Measurements from ENCODE around the gene TEKT3. TPM values are rescaled to one million over a fixed set of nuclear protein-coding genes. Genes with fewer than 3 reads are reported as not detected.

The TEKT3 gene
- total RNA-seq, 6 experiments from 2014 or later, result not detected

- ATAC-seq, result no peak
- 68% methylated on average over 4 of the region's 6 CpGs for WGBS (ENCODE audit: insufficient coverage, low coverage, low lambda C conversion rate, missing lambda C conversion rate)
- Histone ChIP-seq H3K27me3 (no peaks in the 10 kb centered on the region), H3K4me3 (no peak overlapping the region), H3K4me1 (no peaks in the 10 kb centered on the region), H3K36me3 (no peaks in the 10 kb centered on the region), H3K9me3 (no peaks in the 10 kb centered on the region), H3K27ac (no peak overlapping the region)
- TF ChIP-seq CTCF (IDR thresholded peaks at IDR 0.05) (no peak), POLR2A (IDR thresholded peaks at IDR 0.05) (no peak)
- no peak for DNase-seq
- intact Hi-C loops (cut with DNase I), result no loop called here
These were observed 55.9 kb downstream of the TEKT3 start for GRCh38 chr17:15285466-15285865.

GRCh38 chr17:15284537-15284936 is 56.9 kb downstream of the TEKT3 start:
- no peak for ATAC-seq
- H3K9me3 ChIP-seq, result no peaks in the 10 kb centered on the region
- WGBS (ENCODE audit: insufficient coverage, low coverage, low lambda C conversion rate, missing lambda C conversion rate), result 14% methylated on average over 2 of the region's 2 CpGs
- intact Hi-C loops (cut with DNase I), result no loop called here
- H3K4me3 ChIP-seq, result no peak overlapping the region
- TF ChIP-seq CTCF (IDR thresholded peaks at IDR 0.05), result no peak
- TF ChIP-seq POLR2A (IDR thresholded peaks at IDR 0.05), result no peak
- H3K36me3 ChIP-seq, result no peaks in the 10 kb centered on the region
- no peak overlapping the region for H3K27ac ChIP-seq
- H3K4me1 ChIP-seq, result no peaks in the 10 kb centered on the region
- no peaks in the 10 kb centered on the region for H3K27me3 ChIP-seq
- DNase-seq, result no peak

GRCh38 chr17:15284107-15284506 is 57.3 kb downstream of the TEKT3 start:
- H3K9me3 ChIP-seq, result no peaks in the 10 kb centered on the region
- ATAC-seq (no peak), DNase-seq (no peak)
- H3K4me3 ChIP-seq, result no peak overlapping the region
- H3K27me3 ChIP-seq, result no peaks in the 10 kb centered on the region
- no peaks in the 10 kb centered on the region for H3K36me3 ChIP-seq
- no peaks in the 10 kb centered on the region for H3K4me1 ChIP-seq
- intact Hi-C loops (cut with DNase I), result no loop called here
- WGBS (ENCODE audit: insufficient coverage, low coverage, low lambda C conversion rate, missing lambda C conversion rate), result 72% methylated on average over 6 of the region's 6 CpGs
- no peak overlapping the region for H3K27ac ChIP-seq
- TF ChIP-seq POLR2A (IDR thresholded peaks at IDR 0.05) (no peak), CTCF (IDR thresholded peaks at IDR 0.05) (no peak)

GRCh38 chr17:15281909-15282308 is 59.5 kb downstream of the TEKT3 start:
- no peak overlapping the region for H3K27ac ChIP-seq
- H3K9me3 ChIP-seq, result no peaks in the 10 kb centered on the region
- WGBS (ENCODE audit: insufficient coverage, low coverage, low lambda C conversion rate, missing lambda C conversion rate), result 79% methylated on average over 2 of the region's 3 CpGs
- H3K4me3 ChIP-seq, result no peak overlapping the region
- TF ChIP-seq POLR2A (IDR thresholded peaks at IDR 0.05), result no peak
- TF ChIP-seq CTCF (IDR thresholded peaks at IDR 0.05), result no peak
- H3K36me3 ChIP-seq, result no peaks in the 10 kb centered on the region
- intact Hi-C loops (cut with DNase I), result no loop called here
- H3K4me1 ChIP-seq, result no peaks in the 10 kb centered on the region
- H3K27me3 ChIP-seq, result no peaks in the 10 kb centered on the region
- no peak for DNase-seq
- no peak for ATAC-seq

GRCh38 chr17:15278924-15279477 is 62.4 kb downstream of the TEKT3 start:
- no peaks in the 10 kb centered on the region for H3K36me3 ChIP-seq
- no peaks in the 10 kb centered on the region for H3K27me3 ChIP-seq
- no peaks in the 10 kb centered on the region for H3K4me1 ChIP-seq
- WGBS (ENCODE audit: insufficient coverage, low coverage, low lambda C conversion rate, missing lambda C conversion rate), result 41% methylated on average over 2 of the region's 2 CpGs
- no peaks in the 10 kb centered on the region for H3K9me3 ChIP-seq
- no peak overlapping the region for H3K4me3 ChIP-seq
- ATAC-seq (no peak), DNase-seq (no peak)
- intact Hi-C loops (cut with DNase I), result no loop called here
- TF ChIP-seq POLR2A (IDR thresholded peaks at IDR 0.05), result no peak
- TF ChIP-seq CTCF (IDR thresholded peaks at IDR 0.05), result no peak
- no peak overlapping the region for H3K27ac ChIP-seq
